NOMO-1 treated with DMSO at 0.1 percent for 48 hours (cell line): Measurements from ENCODE around the gene NKD1.
"Not testable (repeated sequence)": the region's sequence is repeated elsewhere in the genome, so short reads cannot be mapped to it uniquely, and the experiment has no call there.

ENCODE experiments used
- DNase-seq: peaks from one replicate; lab custom pipeline; 2025; ENCODE audit not compliant: unreplicated experiment; lab: John Stamatoyannopoulos, UW

The NKD1 gene

GRCh38 chr16:50548125-50548908 is at the start of gene NKD1:
NKD1 (plus strand) TSS chr16:50548396; CDS start chr16:50548554, 158 bp downstream.
- DNase-seq = peak; percentile 33

GRCh38 chr16:50498431-50499155 is 49.6 kb upstream of the NKD1 start:
- DNase-seq = no peak

GRCh38 chr16:50499254-50499653 is 48.9 kb upstream of the NKD1 start:
- DNase-seq = no peak

- no peak for DNase-seq
Measured at GRCh38 chr16:50500171-50500874, 47.9 kb upstream of the NKD1 start.

GRCh38 chr16:50501251-50501650 is 46.9 kb upstream of the NKD1 start:
- no peak for DNase-seq

- DNase-seq = no peak
Measured at GRCh38 chr16:50501986-50502615, 46.1 kb upstream of the NKD1 start.

- no peak for DNase-seq
Measured at GRCh38 chr16:50502616-50503011, 45.6 kb upstream of the NKD1 start.

GRCh38 chr16:50503868-50504531 is 44.2 kb upstream of the NKD1 start:
- DNase-seq = not testable (repeated sequence)

- DNase-seq = no peak
Measured at GRCh38 chr16:50505115-50505514, 43.1 kb upstream of the NKD1 start.

GRCh38 chr16:50505714-50506542 is 42.3 kb upstream of the NKD1 start:
- no peak for DNase-seq

GRCh38 chr16:50506543-50506937 is 41.7 kb upstream of the NKD1 start:
- DNase-seq = no peak

- DNase-seq = no peak
Measured at GRCh38 chr16:50507397-50507796, 40.8 kb upstream of the NKD1 start.

- no peak for DNase-seq
Measured at GRCh38 chr16:50509521-50510341, 38.5 kb upstream of the NKD1 start.

- no peak for DNase-seq
Measured at GRCh38 chr16:50515218-50515617, 33.0 kb upstream of the NKD1 start.

GRCh38 chr16:50516401-50516800 is 31.8 kb upstream of the NKD1 start:
- no peak for DNase-seq

GRCh38 chr16:50516890-50517289 is 31.3 kb upstream of the NKD1 start:
- DNase-seq = no peak

- DNase-seq = no peak
Measured at GRCh38 chr16:50517450-50518252, 30.5 kb upstream of the NKD1 start.

- DNase-seq = no peak
Measured at GRCh38 chr16:50519001-50519400, 29.2 kb upstream of the NKD1 start.
